ENCODE results near the gene CASP6. TPM values are rescaled to one million over a fixed set of nuclear protein-coding genes. Genes with fewer than 3 reads are reported as not detected.

Gene CASP6
- total and polyA plus RNA-seq, 2 of the 8 experiments (the other 6 are each of a cell fraction or from before 2014, with no cell fraction given): 29.5 to 35.1 TPM

- H3K56ac ChIP-seq (replicated peaks; ENCODE audit: insufficient read length, low read depth, low read length): no peak overlapping the region
- H3K4ac ChIP-seq (replicated peaks; ENCODE audit: insufficient read length, low read depth, low read length): no peak overlapping the region
- H4K91ac ChIP-seq (replicated peaks; ENCODE audit: insufficient read length, low read length): no peak overlapping the region
- no peak overlapping the region for H3K27ac ChIP-seq (ENCODE audit: low read depth, low read length)
- 90% methylated on average over 3 of the region's 3 CpGs; no CpG with 5 or more reads in 1 of the 2 experiments for WGBS, 2 experiments (ENCODE audit: extremely low coverage in 1 of 2, insufficient coverage in 1 of 2, insufficient read length in 1 of 2, insufficient replicate concordance in 2 of 2, low coverage in 1 of 2, low lambda C conversion rate in 2 of 2, missing lambda C conversion rate in 1 of 2)
- no peak for DNase-seq (ENCODE audit: low read depth in 1 of 2, low spot score in 2 of 2)
- H3K79me2 ChIP-seq (ENCODE audit: control insufficient read depth in 1 of 2, insufficient read depth in 2 of 2, low read length in 2 of 2): no peaks in the 10 kb centered on the region
- H4K20me1 ChIP-seq (replicated peaks in 1 of 2; ENCODE audit: control insufficient read depth in 1 of 2, insufficient read depth in 2 of 2, low read length in 2 of 2): no peaks in the 10 kb centered on the region
- H2BK120ac ChIP-seq (replicated peaks; ENCODE audit: low read depth, low read length): no peak overlapping the region
- H3K14ac ChIP-seq (ENCODE audit: insufficient read length): no peak overlapping the region
- H2BK12ac ChIP-seq (ENCODE audit: low read depth, low read length): no peak overlapping the region
- H2BK5ac ChIP-seq (ENCODE audit: low read depth, low read length): no peak overlapping the region
- no peak overlapping the region for H2BK15ac ChIP-seq (ENCODE audit: low read length)
- no peak overlapping the region for H3K9ac ChIP-seq (replicated peaks in 1 of 4; ENCODE audit: extremely low read depth in 1 of 4, low read depth in 3 of 4, low read length in 3 of 4)
- H3K18ac ChIP-seq (ENCODE audit: extremely low read depth, low read length): no peak overlapping the region
- no peak overlapping the region for H2AFZ ChIP-seq (ENCODE audit: low read length)
- CTCF ChIA-PET (ENCODE audit: partially characterized antibody): interaction anchor here (0.6 kb wide), 1 partner anchor 236 kb away, joined by 3 read pairs; no protein-coding TSS in a partner anchor
- no peaks in the 10 kb centered on the region for H3K36me3 ChIP-seq (ENCODE audit: control insufficient read depth in 2 of 4, insufficient read depth in 4 of 4, low read length in 3 of 4)
- H3K79me1 ChIP-seq (ENCODE audit: low read depth, low read length): no peaks in the 10 kb centered on the region
- H2AK5ac ChIP-seq (ENCODE audit: low read depth, low read length): no peak overlapping the region
- no peak for FAIRE-seq
- no peak overlapping the region for H3K4me2 ChIP-seq (ENCODE audit: insufficient read depth in 1 of 2, low read depth in 2 of 2, low read length in 2 of 2)
- no peak overlapping the region for H3K4me3 ChIP-seq (ENCODE audit: extremely low read depth in 1 of 4, insufficient read depth in 2 of 4, low read depth in 3 of 4, low read length in 4 of 4)
- POLR2A ChIA-PET (ENCODE audit: partially characterized antibody): no interaction called here
- no peak overlapping the region for H4K8ac ChIP-seq (ENCODE audit: extremely low read depth, insufficient read depth, low read length)
- H3K23me2 ChIP-seq (ENCODE audit: low read depth, low read length): no peaks in the 10 kb centered on the region; the same call in 1 of the 2 replicates
- no peak overlapping the region for H3K23ac ChIP-seq (ENCODE audit: insufficient read length)
- no peaks in the 10 kb centered on the region for H3K4me1 ChIP-seq (replicated peaks in 1 of 4; ENCODE audit: control insufficient read depth in 3 of 4, insufficient read depth in 4 of 4, low read length in 3 of 4)
- no peak overlapping the region for H2BK20ac ChIP-seq (ENCODE audit: low read length)
- no peaks in the 10 kb centered on the region for H3K9me3 ChIP-seq (ENCODE audit: insufficient read depth in 2 of 2, low read depth in 1 of 2, low read length in 1 of 2)
- no peaks in the 10 kb centered on the region for H3K27me3 ChIP-seq (replicated peaks in 1 of 4; ENCODE audit: control insufficient read depth in 3 of 4, extremely low read depth in 1 of 4, insufficient read depth in 3 of 4, low read length in 3 of 4)
- H4K5ac ChIP-seq (ENCODE audit: insufficient read length, low read depth, low read length): no peak overlapping the region
These were observed 36.3 kb upstream of the CASP6 start for GRCh38 chr4:109739547-109739946.
